ENCODE results near the gene DRAM1.

DNA sequence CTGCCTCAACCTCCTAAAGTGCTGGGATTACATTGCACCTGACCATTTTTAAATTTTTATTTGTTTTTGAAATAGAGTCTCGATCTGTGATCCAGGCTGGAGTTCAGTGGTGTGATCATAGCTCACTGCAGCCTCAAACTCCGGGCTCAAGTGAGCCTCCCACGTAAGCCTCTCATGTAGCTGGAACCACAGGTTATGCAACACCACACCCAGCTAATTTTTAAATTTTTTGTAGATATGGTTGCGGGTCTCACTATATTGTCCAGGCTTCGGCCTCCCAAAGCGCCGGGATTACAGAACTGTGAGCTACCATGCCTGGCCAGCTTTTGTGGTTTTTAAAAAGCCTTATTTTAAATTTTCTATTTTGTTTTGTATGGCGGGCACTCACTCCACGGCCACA lies 2.2 kb upstream of the DRAM1 start:
- TF ChIP-seq, protein P1, sequence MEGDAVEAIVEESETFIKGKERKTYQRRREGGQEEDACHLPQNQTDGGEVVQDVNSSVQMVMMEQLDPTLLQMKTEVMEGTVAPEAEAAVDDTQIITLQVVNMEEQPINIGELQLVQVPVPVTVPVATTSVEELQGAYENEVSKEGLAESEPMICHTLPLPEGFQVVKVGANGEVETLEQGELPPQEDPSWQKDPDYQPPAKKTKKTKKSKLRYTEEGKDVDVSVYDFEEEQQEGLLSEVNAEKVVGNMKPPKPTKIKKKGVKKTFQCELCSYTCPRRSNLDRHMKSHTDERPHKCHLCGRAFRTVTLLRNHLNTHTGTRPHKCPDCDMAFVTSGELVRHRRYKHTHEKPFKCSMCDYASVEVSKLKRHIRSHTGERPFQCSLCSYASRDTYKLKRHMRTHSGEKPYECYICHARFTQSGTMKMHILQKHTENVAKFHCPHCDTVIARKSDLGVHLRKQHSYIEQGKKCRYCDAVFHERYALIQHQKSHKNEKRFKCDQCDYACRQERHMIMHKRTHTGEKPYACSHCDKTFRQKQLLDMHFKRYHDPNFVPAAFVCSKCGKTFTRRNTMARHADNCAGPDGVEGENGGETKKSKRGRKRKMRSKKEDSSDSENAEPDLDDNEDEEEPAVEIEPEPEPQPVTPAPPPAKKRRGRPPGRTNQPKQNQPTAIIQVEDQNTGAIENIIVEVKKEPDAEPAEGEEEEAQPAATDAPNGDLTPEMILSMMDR (IDR thresholded peaks at IDR 0.05; ENCODE audit: low read depth, low read length): no peak
- TF ChIP-seq EZH2phosphoT487 (IDR thresholded peaks at IDR 0.05; ENCODE audit: low read depth): no peak
